Fibroblast of the aortic adventitia (primary cell): Measurements from ENCODE around the gene GOLT1B. TPM values are rescaled to one million over a fixed set of nuclear protein-coding genes. Genes with fewer than 3 reads are reported as not detected.

Source experiments
- DNase-seq: peaks from one replicate; pipeline ENCODE4 v3.0.0-alpha.2; 2010; ENCODE audit warnings: low read depth
- H3K4me3 ChIP-seq: 2 replicates; pipeline ENCODE4 v1.5.1; 2011; ENCODE audit warnings: low read depth, mild to moderate bottlenecking, control low read depth, low read length, moderate library complexity
- CTCF ChIP-seq: IDR thresholded peaks from 2 replicates; pipeline ENCODE4 v1.5.1; 2011; ENCODE audit warnings: mild to moderate bottlenecking, low read length, control low read depth, inconsistent platforms; ENCODE audit not compliant: insufficient read depth
- total RNA-seq: library from RNA; depleted of rRNA; stranded (reverse); fragments of >200 nt; gene quantifications from 2 replicates; pipeline ENCODE4 v1.2.3, GENCODE V29; 2012; ENCODE audit warnings: low replicate concordance

GOLT1B gene
- total RNA-seq, 1 donor = 82.2 TPM

- peak; percentile 49 for DNase-seq
- H3K4me3 ChIP-seq = no peak overlapping the region
- no peak for TF ChIP-seq CTCF
Measured at GRCh38 chr12:21559855-21560569, 58.4 kb downstream of the GOLT1B start.

- no peak for DNase-seq
- no peak for TF ChIP-seq CTCF
- H3K4me3 ChIP-seq = no peak overlapping the region
Measured at GRCh38 chr12:21561158-21561557, 59.6 kb downstream of the GOLT1B start.

- no peak overlapping the region for H3K4me3 ChIP-seq
- TF ChIP-seq CTCF = no peak
- DNase-seq = no peak
Measured at GRCh38 chr12:21562859-21563258, 61.3 kb downstream of the GOLT1B start.

- DNase-seq = no peak
- no peak overlapping the region for H3K4me3 ChIP-seq
- no peak for TF ChIP-seq CTCF
Measured at GRCh38 chr12:21566223-21566906, 64.8 kb downstream of the GOLT1B start.

- H3K4me3 ChIP-seq = no peak overlapping the region
- DNase-seq = no peak
- no peak for TF ChIP-seq CTCF
Measured at GRCh38 chr12:21566907-21567394, 65.4 kb downstream of the GOLT1B start.

Other genes with a start within 250 kb of the GOLT1B start
- 0.09 TPM in 1 of 2 replicates, not detected in the other for gene SLCO1A2, start 166.9 kb upstream of the GOLT1B start, total RNA-seq
- not detected in 2 replicates for gene IAPP, start 128.9 kb upstream of the GOLT1B start, total RNA-seq
- 13.8 and 17.9 TPM in 2 replicates for gene PYROXD1, start 64.1 kb upstream of the GOLT1B start, total RNA-seq
- gene RECQL, start 154 bp upstream of the GOLT1B start, total RNA-seq = 54.1 and 114 TPM in 2 replicates
- gene SPX, start 24.5 kb downstream of the GOLT1B start, total RNA-seq = 0.54 and 0.82 TPM in 2 replicates
- not detected in 2 replicates for gene GYS2, start 103.1 kb downstream of the GOLT1B start, total RNA-seq
- gene LDHB, start 156.1 kb downstream of the GOLT1B start, total RNA-seq = 579 and 828 TPM in 2 replicates